ENCODE measurements around the gene CTLA4.

DNA sequence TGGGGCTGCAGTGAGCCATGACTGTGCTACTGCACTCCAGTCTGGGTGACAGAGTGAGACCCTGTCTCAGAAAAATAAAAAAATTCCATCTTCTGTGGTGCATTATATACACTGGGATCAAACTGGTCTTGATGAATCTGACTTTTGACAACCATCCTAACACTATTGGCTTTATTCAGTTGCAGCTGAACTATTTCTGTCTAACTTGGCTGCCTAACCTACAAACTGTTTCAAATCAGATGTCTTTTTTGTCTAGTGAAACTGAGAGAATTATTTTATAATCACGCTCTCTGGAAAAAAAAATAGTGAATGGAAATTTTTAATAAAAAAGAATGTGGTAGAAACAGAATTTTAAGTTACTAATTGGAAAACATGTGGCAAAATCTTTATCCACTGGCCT, 15.0 kb downstream of the CTLA4 start:
- TF ChIP-seq, protein P1, sequence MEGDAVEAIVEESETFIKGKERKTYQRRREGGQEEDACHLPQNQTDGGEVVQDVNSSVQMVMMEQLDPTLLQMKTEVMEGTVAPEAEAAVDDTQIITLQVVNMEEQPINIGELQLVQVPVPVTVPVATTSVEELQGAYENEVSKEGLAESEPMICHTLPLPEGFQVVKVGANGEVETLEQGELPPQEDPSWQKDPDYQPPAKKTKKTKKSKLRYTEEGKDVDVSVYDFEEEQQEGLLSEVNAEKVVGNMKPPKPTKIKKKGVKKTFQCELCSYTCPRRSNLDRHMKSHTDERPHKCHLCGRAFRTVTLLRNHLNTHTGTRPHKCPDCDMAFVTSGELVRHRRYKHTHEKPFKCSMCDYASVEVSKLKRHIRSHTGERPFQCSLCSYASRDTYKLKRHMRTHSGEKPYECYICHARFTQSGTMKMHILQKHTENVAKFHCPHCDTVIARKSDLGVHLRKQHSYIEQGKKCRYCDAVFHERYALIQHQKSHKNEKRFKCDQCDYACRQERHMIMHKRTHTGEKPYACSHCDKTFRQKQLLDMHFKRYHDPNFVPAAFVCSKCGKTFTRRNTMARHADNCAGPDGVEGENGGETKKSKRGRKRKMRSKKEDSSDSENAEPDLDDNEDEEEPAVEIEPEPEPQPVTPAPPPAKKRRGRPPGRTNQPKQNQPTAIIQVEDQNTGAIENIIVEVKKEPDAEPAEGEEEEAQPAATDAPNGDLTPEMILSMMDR (conservative IDR thresholded peaks at IDR 0.05; ENCODE audit: low read depth, low read length) = no peak
- no peak for TF ChIP-seq MAFK (IDR thresholded peaks at IDR 0.05; ENCODE audit: low read depth, low read length)
- TF ChIP-seq MXI1 (IDR thresholded peaks at IDR 0.05; ENCODE audit: borderline replicate concordance, low read depth, low read length) = no peak
- TF ChIP-seq SMC3 (IDR thresholded peaks at IDR 0.05; ENCODE audit: low read depth, low read length) = no peak
- no peak for TF ChIP-seq BHLHE40 (IDR thresholded peaks at IDR 0.05; ENCODE audit: low read depth, low read length)
- TF ChIP-seq RAD21 (IDR thresholded peaks at IDR 0.05; ENCODE audit: low read length) = no peak
- TF ChIP-seq, protein P2, sequence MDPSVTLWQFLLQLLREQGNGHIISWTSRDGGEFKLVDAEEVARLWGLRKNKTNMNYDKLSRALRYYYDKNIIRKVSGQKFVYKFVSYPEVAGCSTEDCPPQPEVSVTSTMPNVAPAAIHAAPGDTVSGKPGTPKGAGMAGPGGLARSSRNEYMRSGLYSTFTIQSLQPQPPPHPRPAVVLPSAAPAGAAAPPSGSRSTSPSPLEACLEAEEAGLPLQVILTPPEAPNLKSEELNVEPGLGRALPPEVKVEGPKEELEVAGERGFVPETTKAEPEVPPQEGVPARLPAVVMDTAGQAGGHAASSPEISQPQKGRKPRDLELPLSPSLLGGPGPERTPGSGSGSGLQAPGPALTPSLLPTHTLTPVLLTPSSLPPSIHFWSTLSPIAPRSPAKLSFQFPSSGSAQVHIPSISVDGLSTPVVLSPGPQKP (IDR thresholded peaks at IDR 0.05; ENCODE audit: borderline replicate concordance, low read depth, low read length) = no peak
- TF ChIP-seq RFX5 (IDR thresholded peaks at IDR 0.05; ENCODE audit: low read depth, low read length) = no peak
- no peak for TF ChIP-seq POLR2A (IDR thresholded peaks at IDR 0.05; ENCODE audit: low read depth, low read length)
- TF ChIP-seq FOS (IDR thresholded peaks at IDR 0.05; ENCODE audit: low read depth, low read length) = no peak
